Testis (tissue), 3 donors: ENCODE measurements around the gene TDRD3. TPM values are rescaled to one million over a fixed set of nuclear protein-coding genes. Genes with fewer than 3 reads are reported as not detected.
A peak's percentile ranks its signal among the peaks of the same experiment; 100 is the strongest.
"Not testable (repeated sequence)": the region's sequence is repeated elsewhere in the genome, so short reads cannot be mapped to it uniquely, and the experiment has no call there.

Experiments used
- DNase-seq: peaks from one replicate; pipeline ENCODE4 v3.0.0-alpha.2; 2019
- H3K27ac ChIP-seq, 2 donors: fragments of 200-600 bp; sonication (generic); one replicate each; pipeline ENCODE4 v1.5.1; 2019
- H3K27me3 ChIP-seq: fragments of 200-600 bp; sonication (generic); one replicate; pipeline ENCODE4 v1.5.1; 2019
- H3K36me3 ChIP-seq: fragments of 200-600 bp; sonication (generic); one replicate; pipeline ENCODE4 v1.5.1; 2017; ENCODE audit warnings: low read depth; ENCODE audit errors: missing control alignments
- H3K4me1 ChIP-seq: fragments of 200-600 bp; sonication (generic); one replicate; pipeline ENCODE4 v1.5.1; 2019
- H3K4me3 ChIP-seq, 2 donors: fragments of 200-600 bp; sonication (generic); one replicate each; pipeline ENCODE4 v1.5.1; 2017 to 2019
- H3K9me3 ChIP-seq: fragments of 200-600 bp; sonication (generic); one replicate; pipeline ENCODE4 v1.5.1; 2017
- CTCF ChIP-seq, 3 experiments: fragments of 450-650 bp in 2 of 3; fragments of 200-600 bp in 1 of 3; sonication (generic) in 1 of 3; IDR thresholded peaks; one replicate each; pipeline ENCODE4 v1.5.1; 2016 to 2019; ENCODE audit warnings: antibody characterized with exemption in 3 of 3, mild to moderate bottlenecking in 2 of 3, moderate library complexity in 1 of 3
- POLR2A ChIP-seq: fragments of 450-650 bp; IDR thresholded peaks from one replicate; pipeline ENCODE4 v1.6.1; 2017; ENCODE audit warnings: antibody characterized with exemption, mild to moderate bottlenecking, moderate library complexity
- WGBS, 2 donors: methylation state at CpG; one replicate each; pipeline ENCODE4 v1.1.5; 2018; 5-methylcytosine and 5-hydroxymethylcytosine counted together
- intact Hi-C: fragments of 100-400 bp; cut with DNase I; formaldehyde crosslinking; loops from one replicate; pipeline ENCODE4 v1.15.1; 2023; ENCODE audit warnings: low total_unique reads
- polyA plus RNA-seq: library from polyadenylated mRNA; stranded (reverse); fragments of 350-450 nt; fragmentation: Illumina TruSeq; extraction: RNeasy Lipid Tissue Mini Kit (QIAGEN cat#74804); gene quantifications from one replicate; pipeline ENCODE4 v1.2.3, GENCODE V29; 2014; ENCODE audit warnings: low read depth, low replicate concordance; ENCODE audit not compliant: insufficient read depth
- total RNA-seq, 2 donors: library from RNA; depleted of rRNA; stranded (reverse); fragments of >200 nt; gene quantifications; one replicate each; pipeline ENCODE4 v1.2.3, GENCODE V29; 2016

Gene TDRD3
- total and polyA plus RNA-seq, 3 donors from 2014 or later, result 21.8 to 30.4 (median 28.8) TPM

- intact Hi-C loops, result no loop called here
- H3K36me3 ChIP-seq, result no peaks in the 10 kb centered on the region
These were observed 33.7 kb upstream of the TDRD3 start for GRCh38 chr13:60363288-60363687.

DNA sequence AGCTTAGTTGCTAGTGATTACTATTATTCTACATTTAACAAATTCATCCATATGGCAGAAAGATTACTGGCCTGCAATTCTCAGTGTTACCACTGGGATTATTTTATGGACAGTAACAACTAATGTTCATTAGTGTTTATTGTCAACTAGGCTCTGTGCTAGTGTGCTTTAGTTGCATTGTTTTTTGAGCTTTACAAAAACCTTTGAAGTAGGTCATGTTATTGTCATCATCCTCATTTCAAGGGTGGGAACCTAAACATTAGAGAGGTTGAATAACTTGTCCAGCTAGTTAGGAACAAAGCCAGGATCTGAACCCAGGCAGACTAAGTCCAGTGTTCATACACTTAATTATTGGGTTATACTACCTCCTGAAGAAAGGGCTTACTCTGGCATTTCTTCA is 27.8 kb upstream of the TDRD3 start:
- H3K27ac ChIP-seq, result no peak overlapping the region
- TF ChIP-seq CTCF (IDR thresholded peaks at IDR 0.05) (peak in 2 of 3 experiments; percentile 5 to 47), POLR2A (no peak)
- H3K4me3 ChIP-seq, result no peak overlapping the region
- no peaks in the 10 kb centered on the region for H3K4me1 ChIP-seq
- H3K36me3 ChIP-seq, result no peaks in the 10 kb centered on the region
- DNase-seq, result no peak
- intact Hi-C loops, result no loop called here
- H3K9me3 ChIP-seq, result no peaks in the 10 kb centered on the region
- no peaks in the 10 kb centered on the region for H3K27me3 ChIP-seq

More at GRCh38 chr13:60363288-60363687, 33.7 kb upstream of the TDRD3 start:
- no peaks in the 10 kb centered on the region for H3K4me1 ChIP-seq
- H3K4me3 ChIP-seq, result no peak overlapping the region
- no peak overlapping the region for H3K27ac ChIP-seq
- no peaks in the 10 kb centered on the region for H3K9me3 ChIP-seq
- DNase-seq, result no peak
- TF ChIP-seq POLR2A (no peak), CTCF (IDR thresholded peaks at IDR 0.05) (no peak)
- no peaks in the 10 kb centered on the region for H3K27me3 ChIP-seq
- 67 to 70% methylated on average over 2 of the region's 2 CpGs for WGBS, 2 donors

- Histone ChIP-seq H3K4me3 (no peak overlapping the region), H3K4me1 (no peaks in the 10 kb centered on the region), H3K27ac (no peak overlapping the region), H3K9me3 (no peaks in the 10 kb centered on the region), H3K27me3 (no peaks in the 10 kb centered on the region), H3K36me3 (no peaks in the 10 kb centered on the region)
- TF ChIP-seq POLR2A, result no peak
- TF ChIP-seq CTCF (IDR thresholded peaks at IDR 0.05), result no peak
- intact Hi-C loops, result no loop called here
- no peak for DNase-seq
- 80 to 91% methylated on average over 7 of the region's 7 CpGs for WGBS, 2 donors
These were observed 26.7 kb upstream of the TDRD3 start for GRCh38 chr13:60370343-60370742.

DNA sequence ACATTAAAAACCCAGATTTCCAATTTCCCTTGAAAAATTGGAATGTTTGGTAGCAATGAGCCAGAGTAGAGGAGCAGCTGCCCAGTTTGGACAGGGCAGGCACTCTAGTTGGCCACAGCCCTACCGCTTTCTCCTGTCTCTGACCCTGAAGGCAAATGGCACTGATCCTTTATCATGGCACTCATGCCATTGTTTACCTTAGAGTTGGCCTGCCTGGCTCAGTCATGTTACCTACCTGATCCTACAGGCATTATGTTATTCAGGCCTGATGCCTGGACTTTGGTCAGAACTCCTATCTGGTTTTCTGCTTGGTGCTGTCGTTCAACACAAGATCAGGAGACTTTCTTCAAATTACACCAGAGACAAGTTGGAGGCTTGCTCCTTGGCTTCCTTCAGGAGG is 24.9 kb upstream of the TDRD3 start:
- no peak overlapping the region for H3K27ac ChIP-seq
- 90 to 93% methylated on average over 2 of the region's 2 CpGs for WGBS, 2 donors
- no peak for DNase-seq
- no peaks in the 10 kb centered on the region for H3K4me1 ChIP-seq
- intact Hi-C loops, result no loop called here
- no peak overlapping the region for H3K4me3 ChIP-seq
- H3K9me3 ChIP-seq, result no peaks in the 10 kb centered on the region
- H3K27me3 ChIP-seq, result no peaks in the 10 kb centered on the region
- no peaks in the 10 kb centered on the region for H3K36me3 ChIP-seq
- TF ChIP-seq CTCF (IDR thresholded peaks at IDR 0.05) (no peak), POLR2A (no peak)

GRCh38 chr13:60379282-60379681 is 17.7 kb upstream of the TDRD3 start:
- intact Hi-C loops, H3K4me3 ChIP-seq: not testable (repeated sequence)

More at GRCh38 chr13:60379282-60379681, 17.7 kb upstream of the TDRD3 start:
- H3K9me3 ChIP-seq, H3K36me3 ChIP-seq, H3K4me1 ChIP-seq, H3K27me3 ChIP-seq, DNase-seq, H3K27ac ChIP-seq: not testable (repeated sequence)
- 87 to 88% methylated on average over 3 of the region's 3 CpGs for WGBS, 2 donors
